Keratinocyte (primary cell): ENCODE measurements around the gene NDUFAF3. TPM values are rescaled to one million over a fixed set of nuclear protein-coding genes. Genes with fewer than 3 reads are reported as not detected.

Experiments
- DNase-seq: peaks from one replicate; pipeline ENCODE4 v3.0.0-alpha.2; 2011; ENCODE audit warnings: low read depth, missing footprints, low spot score
- FAIRE-seq: peaks from 2 replicates; lab custom pipeline; 2011; peaks lifted over from hg19 to GRCh38; lab: Jason Lieb, UNC
- H2AFZ ChIP-seq: 2 replicates; pipeline ENCODE4 v1.6.0; 2012; ENCODE audit warnings: low read length, control low read depth, inconsistent platforms; ENCODE audit not compliant: control insufficient read depth
- H3K27ac ChIP-seq: 2 replicates; pipeline ENCODE4 v1.5.1; 2011; ENCODE audit warnings: low read length; ENCODE audit not compliant: control insufficient read depth, insufficient read depth
- H3K27me3 ChIP-seq: 3 replicates; pipeline ENCODE4 v1.6.0; 2011; ENCODE audit warnings: low read length; ENCODE audit not compliant: control insufficient read depth, insufficient read depth; ENCODE audit errors: extremely low read depth
- H3K36me3 ChIP-seq, 2 experiments: 2 replicates in 1 of 2; 3 replicates in 1 of 2; pipeline ENCODE4 v1.5.1; 2011; ENCODE audit warnings: low read length in 2 of 2, mild to moderate bottlenecking in 1 of 2; ENCODE audit not compliant: control insufficient read depth in 2 of 2, insufficient read depth in 2 of 2; ENCODE audit errors: extremely low read depth in 1 of 2
- H3K4me1 ChIP-seq: 3 replicates; pipeline ENCODE4 v1.5.1; 2011; ENCODE audit warnings: low read length; ENCODE audit not compliant: control insufficient read depth, insufficient read depth; ENCODE audit errors: extremely low read depth
- H3K4me2 ChIP-seq: 3 replicates; pipeline ENCODE4 v1.6.0; 2011; ENCODE audit warnings: low read depth, low read length; ENCODE audit not compliant: control insufficient read depth, insufficient read depth; ENCODE audit errors: extremely low read depth
- H3K4me3 ChIP-seq, 3 experiments: fragments of 200-600 bp in 1 of 3; sonication (generic) in 1 of 3; 2 replicates in 2 of 3; 3 replicates in 1 of 3; pipeline ENCODE4 v1.5.1; 2011 to 2016; ENCODE audit warnings: low read length in 3 of 3, mild to moderate bottlenecking in 3 of 3, control low read depth in 2 of 3, inconsistent platforms in 1 of 3, low read depth in 1 of 3, mixed read lengths in 1 of 3, mixed run types in 1 of 3, moderate library complexity in 1 of 3; ENCODE audit not compliant: control insufficient read depth in 2 of 3, insufficient read depth in 2 of 3; ENCODE audit errors: extremely low read depth in 1 of 3
- H3K79me2 ChIP-seq: 2 replicates; pipeline ENCODE4 v1.6.0; 2012; ENCODE audit warnings: low read length; ENCODE audit not compliant: control insufficient read depth, insufficient read depth
- H3K9ac ChIP-seq: 3 replicates; pipeline ENCODE4 v1.6.0; 2011; ENCODE audit warnings: low read length; ENCODE audit not compliant: control insufficient read depth, insufficient read depth; ENCODE audit errors: extremely low read depth
- H3K9me1 ChIP-seq: 3 replicates; pipeline ENCODE4 v1.6.0; 2011; ENCODE audit warnings: low read length; ENCODE audit not compliant: control insufficient read depth, insufficient read depth; ENCODE audit errors: extremely low read depth
- H3K9me3 ChIP-seq: 2 replicates; pipeline ENCODE4 v1.5.1; 2012; ENCODE audit warnings: low read depth, low read length; ENCODE audit not compliant: control insufficient read depth
- H4K20me1 ChIP-seq: 3 replicates; pipeline ENCODE4 v1.6.0; 2011; ENCODE audit warnings: low read length; ENCODE audit not compliant: control insufficient read depth, insufficient read depth; ENCODE audit errors: extremely low read depth
- CTCF ChIP-seq, 3 experiments: IDR thresholded peaks in 1 of 3; conservative IDR thresholded peaks in 1 of 3; optimal IDR thresholded peaks in 1 of 3; 2 replicates in 2 of 3; 3 replicates in 1 of 3; pipeline versions ENCODE3 to v1.5.1; 2011; ENCODE audit warnings: low read length in 3 of 3, mild to moderate bottlenecking in 3 of 3, moderate library complexity in 2 of 3, control low read depth in 1 of 3, inconsistent platforms in 1 of 3; ENCODE audit not compliant: insufficient read depth in 2 of 3; ENCODE audit errors: extremely low read depth in 1 of 3
- EZH2 ChIP-seq: IDR thresholded peaks from one replicate; pipeline ENCODE4 v1.6.1; 2012; ENCODE audit warnings: inconsistent platforms, mild to moderate bottlenecking, low read length, moderate library complexity
- dilution Hi-C: fragments of 300-500 bp; cut with MboI; formaldehyde crosslinking; loops from one replicate; pipeline ENCODE4 v1.7.0; 2020; ENCODE audit warnings: low sequenced_read_pairs; ENCODE audit not compliant: extremely low pct_ligation_motif_present
- polyA plus RNA-seq, 5 experiments: library from polyadenylated mRNA; depleted of rRNA in 3 of 5; stranded (reverse) in 3 of 5; stranded (forward) in 1 of 5; unstranded in 1 of 5; fragments of >200 nt; gene quantifications; 1 replicate in 1 of 5; 2 replicates in 3 of 5; 3 replicates in 1 of 5; pipeline versions ENCODE4 v1.2.1 to v1.2.3, GENCODE V29; 2011 to 2012; ENCODE audit warnings: missing spikeins in 2 of 5, low read depth in 1 of 5, low replicate concordance in 1 of 5

The NDUFAF3 gene
- polyA plus RNA-seq, 1 donor (not counting 4 experiments of a cell fraction or from before 2014, with no cell fraction given): 38.3 TPM

GRCh38 chr3:49054344-49054862 lies 32.5 kb downstream of the NDUFAF3 start:
- no peak for FAIRE-seq
- DNase-seq: no peak
- peaks cover 21 to 33% of the 10 kb centered on the region in 2 experiments for H3K36me3 ChIP-seq
- no peaks in the 10 kb centered on the region for H4K20me1 ChIP-seq
- no peak overlapping the region for H3K27ac ChIP-seq
- peaks cover 3% of the 10 kb centered on the region for H3K9me1 ChIP-seq
- TF ChIP-seq EZH2 (no peak), CTCF (optimal IDR thresholded peaks at IDR 0.05 in 1 of 3, IDR thresholded peaks at IDR 0.05 in 1 of 3, conservative IDR thresholded peaks at IDR 0.05 in 1 of 3; ENCODE audit: extremely low read depth in 1 of 3, insufficient read depth in 2 of 3, low read length in 3 of 3) (no peak)
- H3K27me3 ChIP-seq: no peaks in the 10 kb centered on the region
- H3K4me2 ChIP-seq: no peak overlapping the region
- no peak overlapping the region for H2AFZ ChIP-seq
- no peak overlapping the region for H3K4me3 ChIP-seq
- H3K9me3 ChIP-seq: no peaks in the 10 kb centered on the region
- H3K4me1 ChIP-seq: no peaks in the 10 kb centered on the region
- no peak overlapping the region for H3K9ac ChIP-seq
- peaks cover 14% of the 10 kb centered on the region for H3K79me2 ChIP-seq
- dilution Hi-C loops: no loop called here

- TF ChIP-seq EZH2 (no peak), CTCF (optimal IDR thresholded peaks at IDR 0.05 in 1 of 3, IDR thresholded peaks at IDR 0.05 in 1 of 3, conservative IDR thresholded peaks at IDR 0.05 in 1 of 3; ENCODE audit: extremely low read depth in 1 of 3, insufficient read depth in 2 of 3, low read length in 3 of 3) (no peak)
- no peak for FAIRE-seq
- Histone ChIP-seq H3K27me3 (no peaks in the 10 kb centered on the region), H4K20me1 (no peaks in the 10 kb centered on the region), H3K79me2 (peaks cover 5% of the 10 kb centered on the region), H3K4me2 (no peak overlapping the region), H3K9ac (no peak overlapping the region), H3K27ac (no peak overlapping the region), H3K9me1 (no peaks in the 10 kb centered on the region), H3K36me3 (peaks cover 22 to 34% of the 10 kb centered on the region in 2 experiments), H3K4me1 (no peaks in the 10 kb centered on the region), H3K4me3 (no peak overlapping the region), H3K9me3 (no peaks in the 10 kb centered on the region), H2AFZ (no peak overlapping the region)
- dilution Hi-C loops: no loop called here
- DNase-seq: no peak
These were observed 35.3 kb downstream of the NDUFAF3 start for GRCh38 chr3:49057268-49057667.
